MM.1S (cell line): ENCODE data around the gene TAB2.

Experiments used
- DNase-seq: peaks from one replicate; pipeline ENCODE4 v3.0.0-alpha.2; 2015
- H2AFZ ChIP-seq: fragments of 300-600 bp; sonication (generic); 2 replicates; pipeline ENCODE4 v1.6.0; 2016; ENCODE audit warnings: antibody characterized with exemption, low read length
- H3F3A ChIP-seq: fragments of 300-600 bp; sonication (generic); 2 replicates; pipeline ENCODE4 v1.6.1; 2016; ENCODE audit warnings: mild to moderate bottlenecking, antibody characterized with exemption, low read length, moderate library complexity, mixed read lengths; ENCODE audit not compliant: insufficient read depth
- H3K27ac ChIP-seq: fragments of 300-600 bp; sonication (generic); 2 replicates; pipeline ENCODE4 v1.5.1; 2016; ENCODE audit warnings: mild to moderate bottlenecking, low read length
- H3K27me3 ChIP-seq: fragments of 300-600 bp; sonication (generic); replicated peaks from 2 replicates; pipeline ENCODE4 v1.6.0; 2016; ENCODE audit warnings: low read length; ENCODE audit not compliant: insufficient read depth
- H3K36me3 ChIP-seq: fragments of 300-600 bp; sonication (generic); replicated peaks from 2 replicates; pipeline ENCODE4 v1.6.1; 2016; ENCODE audit warnings: mild to moderate bottlenecking, low read length, mixed read lengths; ENCODE audit not compliant: insufficient read depth
- H3K4me1 ChIP-seq: fragments of 300-600 bp; sonication (generic); 2 replicates; pipeline ENCODE4 v1.6.1; 2016; ENCODE audit warnings: low read length, mixed read lengths
- H3K4me2 ChIP-seq: fragments of 300-600 bp; sonication (generic); 2 replicates; pipeline ENCODE4 v1.6.0; 2016; ENCODE audit warnings: low read depth, low read length
- H3K4me3 ChIP-seq: fragments of 300-600 bp; sonication (generic); 2 replicates; pipeline ENCODE4 v1.5.1; 2016; ENCODE audit warnings: low read length, mixed read lengths
- H3K79me2 ChIP-seq: fragments of 300-600 bp; sonication (generic); 2 replicates; pipeline ENCODE4 v1.6.1; 2016; ENCODE audit warnings: mixed run types, low read length, mixed read lengths
- H3K9ac ChIP-seq: fragments of 300-600 bp; sonication (generic); 2 replicates; pipeline ENCODE4 v1.6.1; 2016; ENCODE audit warnings: low read length, mixed read lengths
- H3K9me2 ChIP-seq: fragments of 300-600 bp; sonication (generic); replicated peaks from 2 replicates; pipeline ENCODE4 v1.6.1; 2016; ENCODE audit warnings: mild to moderate bottlenecking, low read length, mixed read lengths; ENCODE audit not compliant: insufficient read depth
- H3K9me3 ChIP-seq: fragments of 300-600 bp; sonication (generic); replicated peaks from 2 replicates; pipeline ENCODE4 v1.6.1; 2016; ENCODE audit warnings: mild to moderate bottlenecking, low read length, mixed read lengths; ENCODE audit not compliant: insufficient read depth
- H4K20me1 ChIP-seq: fragments of 300-600 bp; sonication (generic); 2 replicates; pipeline ENCODE4 v1.6.1; 2016; ENCODE audit warnings: mild to moderate bottlenecking, low read length, moderate library complexity, mixed read lengths; ENCODE audit not compliant: insufficient read depth
- CTCF ChIP-seq: fragments of 300-600 bp; sonication (generic); IDR thresholded peaks from 2 replicates; pipeline ENCODE4 v1.5.1; 2016; ENCODE audit warnings: antibody characterized with exemption, low read length, mixed read lengths
- EZH2 ChIP-seq: fragments of 300-600 bp; sonication (generic); optimal IDR thresholded peaks from 2 replicates; pipeline ENCODE3; 2017; ENCODE audit warnings: low read depth, mild to moderate bottlenecking, antibody characterized with exemption, low read length, mixed read lengths
- EZH2phosphoT487 ChIP-seq: fragments of 300-600 bp; sonication (generic); IDR thresholded peaks from 2 replicates; pipeline ENCODE4 v1.6.1; 2018; ENCODE audit warnings: antibody characterized with exemption, low read length

Gene TAB2

DNA sequence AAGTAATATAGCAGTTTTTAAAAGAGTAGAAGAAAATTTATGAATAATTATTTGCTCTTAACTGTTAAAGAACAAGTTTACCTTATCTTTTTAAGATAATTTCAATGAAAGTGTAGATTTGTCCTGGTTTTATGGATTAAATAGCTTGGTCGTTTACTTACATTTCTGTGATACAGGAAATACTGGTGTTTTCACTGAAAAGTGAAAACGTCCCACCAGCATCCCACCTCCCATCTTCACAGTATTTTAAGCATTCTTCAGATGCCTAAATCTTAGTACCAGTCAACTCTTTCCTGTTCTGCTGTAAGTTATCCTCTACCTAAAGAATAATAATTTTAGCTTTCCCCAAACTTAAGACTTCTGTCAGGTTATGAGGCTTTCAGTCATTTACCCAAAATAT is 5.8 kb downstream of the TAB2 start:
- H3K36me3 ChIP-seq, result no peaks in the 10 kb centered on the region
- peaks cover 99% of the 10 kb centered on the region for H3K79me2 ChIP-seq
- H4K20me1 ChIP-seq, result no peaks in the 10 kb centered on the region
- H3K4me3 ChIP-seq, result no peak overlapping the region
- H3K9me3 ChIP-seq, result no peaks in the 10 kb centered on the region
- DNase-seq, result no peak
- no peak overlapping the region for H2AFZ ChIP-seq
- no peak overlapping the region for H3K4me2 ChIP-seq
- H3K27me3 ChIP-seq, result no peaks in the 10 kb centered on the region
- peaks cover 2% of the 10 kb centered on the region; the same call in 1 of the 2 replicates for H3K4me1 ChIP-seq
- H3F3A ChIP-seq, result 0 out of 2 replicates have a peak, but pooled peaks cover 6% of the 10 kb centered on the region
- H3K9ac ChIP-seq, result no peak overlapping the region
- H3K27ac ChIP-seq, result no peak overlapping the region
- no peak for TF ChIP-seq CTCF
- no peak for TF ChIP-seq EZH2
- TF ChIP-seq EZH2phosphoT487, result no peak
- no peaks in the 10 kb centered on the region for H3K9me2 ChIP-seq

DNA sequence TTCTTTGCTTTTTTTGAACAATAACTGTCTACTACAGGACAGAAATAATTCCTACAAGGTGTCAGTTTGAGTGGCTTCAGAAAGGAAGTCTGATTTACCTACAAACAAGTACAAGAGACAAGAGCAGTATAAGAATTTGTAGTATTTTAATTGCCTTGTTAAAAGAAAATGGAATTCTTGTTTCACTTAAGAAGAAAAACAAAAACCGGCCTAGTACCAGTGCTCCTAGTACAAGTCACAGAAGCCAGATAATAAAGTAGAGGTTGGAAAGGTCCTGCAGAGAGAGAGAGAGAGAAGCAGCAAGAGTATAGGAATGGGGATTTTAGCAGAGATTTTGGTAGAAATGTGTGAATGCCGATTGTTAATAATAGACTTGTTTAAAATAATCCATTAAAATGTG is 6.4 kb downstream of the TAB2 start:
- Histone ChIP-seq H3K9ac (no peak overlapping the region), H3K4me1 (peaks cover 2% of the 10 kb centered on the region; the same call in 1 of the 2 replicates)

GRCh38 chr6:149324428-149324827 is 6.9 kb downstream of the TAB2 start:
- Histone ChIP-seq H3K4me3 (no peak overlapping the region), H3K9me3 (no peaks in the 10 kb centered on the region), H4K20me1 (no peaks in the 10 kb centered on the region), H3K4me2 (no peak overlapping the region), H3K27me3 (no peaks in the 10 kb centered on the region), H3K9ac (no peak overlapping the region), H3K79me2 (peaks cover 99% of the 10 kb centered on the region), H3K9me2 (no peaks in the 10 kb centered on the region), H3F3A (no peaks in the 10 kb centered on the region), H2AFZ (no peak overlapping the region), H3K36me3 (no peaks in the 10 kb centered on the region), H3K4me1 (peaks cover under 1% of the 10 kb centered on the region; the same call in 1 of the 2 replicates), H3K27ac (no peak overlapping the region)
- TF ChIP-seq CTCF (no peak), EZH2phosphoT487 (no peak), EZH2 (no peak)
- no peak for DNase-seq

More for the DNA sequence above, 6.4 kb downstream of the TAB2 start:
- Histone ChIP-seq H3K4me3 (no peak overlapping the region), H3K27ac (no peak overlapping the region), H3K27me3 (no peaks in the 10 kb centered on the region), H3K4me2 (no peak overlapping the region), H3K9me2 (no peaks in the 10 kb centered on the region), H2AFZ (no peak overlapping the region), H3K36me3 (no peaks in the 10 kb centered on the region), H3K9me3 (no peaks in the 10 kb centered on the region), H4K20me1 (no peaks in the 10 kb centered on the region), H3F3A (0 out of 2 replicates have a peak, but pooled peaks cover 1% of the 10 kb centered on the region), H3K79me2 (peaks cover 99% of the 10 kb centered on the region)
- no peak for DNase-seq
- TF ChIP-seq EZH2phosphoT487 (no peak), EZH2 (no peak), CTCF (no peak)
